Measurements from ENCODE around the gene MRPL19. TPM values are rescaled to one million over a fixed set of nuclear protein-coding genes. Genes with fewer than 3 reads are reported as not detected.

Gene MRPL19
- polyA plus RNA-seq, 3 donors, result 4.5 to 25.0 (median 25.0) TPM

- no peak for DNase-seq
- no peak overlapping the region for H3K4me2 ChIP-seq (replicated peaks; ENCODE audit: extremely low read depth, low read length, poor library complexity, severe bottlenecking)
- peaks cover 0 to 8% (median 5%) of the 10 kb centered on the region in 3 donors for H3K27me3 Mint-ChIP-seq (ENCODE audit: low read depth in 3 of 3)
- H3K79me2 ChIP-seq (ENCODE audit: insufficient read depth, low read length), result no peaks in the 10 kb centered on the region
- H3K4me3 ChIP-seq (replicated peaks in 1 of 3; ENCODE audit: low read depth in 2 of 3, low read length in 3 of 3), result no peak overlapping the region
- no peaks in the 10 kb centered on the region for H3K4me1 ChIP-seq (ENCODE audit: control insufficient read depth in 1 of 2, insufficient read depth in 2 of 2, low read length in 2 of 2)
- H3K4me1 Mint-ChIP-seq, result no peaks in the 10 kb centered on the region
- WGBS (ENCODE audit: insufficient coverage), result no CpG with 5 or more reads among the region's 3 CpGs
- H3K27ac Mint-ChIP-seq, result no peak overlapping the region
- H3K4me3 Mint-ChIP-seq, result no peak overlapping the region
- no peaks in the 10 kb centered on the region for H3K9me3 ChIP-seq (replicated peaks in 1 of 2; ENCODE audit: control insufficient read depth in 1 of 2, insufficient read depth in 1 of 2, low read length in 2 of 2)
- no peak overlapping the region for H3K27ac ChIP-seq (ENCODE audit: low read depth in 1 of 2, low read length in 2 of 2)
- H3K9me3 Mint-ChIP-seq, result peaks cover 0 to 3% (median under 1%) of the 10 kb centered on the region in 7 donors
- intact Hi-C loops (cut with micrococcal nuclease), result no loop called here
- no peak for TF ChIP-seq CTCF (IDR thresholded peaks at IDR 0.05)
- no peak overlapping the region for H3K9ac ChIP-seq (ENCODE audit: insufficient read depth, low read length, poor library complexity, severe bottlenecking)
- H3K36me3 ChIP-seq (replicated peaks in 1 of 2; ENCODE audit: control insufficient read depth in 1 of 2, insufficient read depth in 2 of 2, low read length in 2 of 2), result no peaks in the 10 kb centered on the region
- no peaks in the 10 kb centered on the region for H3K27me3 ChIP-seq (ENCODE audit: control insufficient read depth in 2 of 2, insufficient read depth in 2 of 2, low read length in 2 of 2)
- no peak overlapping the region for H2AFZ ChIP-seq (ENCODE audit: insufficient read depth, low read depth, low read length, poor library complexity, severe bottlenecking)
- H3K36me3 Mint-ChIP-seq, result no peaks in the 10 kb centered on the region
- no peaks in the 10 kb centered on the region for H4K20me1 ChIP-seq (ENCODE audit: insufficient read depth, low read length)
These were observed 29.6 kb upstream of the MRPL19 start for GRCh38 chr2:75616933-75617332.

- no peak for TF ChIP-seq CTCF (IDR thresholded peaks at IDR 0.05)
- H3K9me3 ChIP-seq (replicated peaks in 1 of 2; ENCODE audit: control insufficient read depth in 1 of 2, insufficient read depth in 1 of 2, low read length in 2 of 2), result no peaks in the 10 kb centered on the region
- H4K20me1 ChIP-seq (ENCODE audit: insufficient read depth, low read length), result no peaks in the 10 kb centered on the region
- no peaks in the 10 kb centered on the region for H3K4me1 ChIP-seq (ENCODE audit: control insufficient read depth in 1 of 2, insufficient read depth in 2 of 2, low read length in 2 of 2)
- Mint-ChIP-seq H3K36me3 (no peaks in the 10 kb centered on the region), H3K27me3 (ENCODE audit: low read depth in 3 of 3) (peaks cover 7 to 14% (median 8%) of the 10 kb centered on the region in 3 donors), H3K4me1 (no peaks in the 10 kb centered on the region), H3K4me3 (no peak overlapping the region), H3K9me3 (peaks cover 0 to 3% (median 2%) of the 10 kb centered on the region in 7 donors), H3K27ac (no peak overlapping the region)
- no peak overlapping the region for H3K27ac ChIP-seq (ENCODE audit: low read depth in 1 of 2, low read length in 2 of 2)
- intact Hi-C loops (cut with micrococcal nuclease), result no loop called here
- no peak overlapping the region for H3K9ac ChIP-seq (ENCODE audit: insufficient read depth, low read length, poor library complexity, severe bottlenecking)
- no peak overlapping the region for H3K4me2 ChIP-seq (replicated peaks; ENCODE audit: extremely low read depth, low read length, poor library complexity, severe bottlenecking)
- no peaks in the 10 kb centered on the region for H3K36me3 ChIP-seq (replicated peaks in 1 of 2; ENCODE audit: control insufficient read depth in 1 of 2, insufficient read depth in 2 of 2, low read length in 2 of 2)
- peaks cover 0 to 2% of the 10 kb centered on the region in 2 donors for H3K27me3 ChIP-seq (ENCODE audit: control insufficient read depth in 2 of 2, insufficient read depth in 2 of 2, low read length in 2 of 2)
- DNase-seq, result no peak
- H3K79me2 ChIP-seq (ENCODE audit: insufficient read depth, low read length), result no peaks in the 10 kb centered on the region
- no peak overlapping the region for H2AFZ ChIP-seq (ENCODE audit: insufficient read depth, low read depth, low read length, poor library complexity, severe bottlenecking)
- 100% methylated on average over 1 of the region's 4 CpGs for WGBS (ENCODE audit: insufficient coverage)
- H3K4me3 ChIP-seq (replicated peaks in 1 of 3; ENCODE audit: low read depth in 2 of 3, low read length in 3 of 3), result no peak overlapping the region
These were observed 26.4 kb upstream of the MRPL19 start for GRCh38 chr2:75619956-75620740.

Measured in CD14-positive monocyte (primary cell).